ENCODE results near the gene SGCD.

DNA sequence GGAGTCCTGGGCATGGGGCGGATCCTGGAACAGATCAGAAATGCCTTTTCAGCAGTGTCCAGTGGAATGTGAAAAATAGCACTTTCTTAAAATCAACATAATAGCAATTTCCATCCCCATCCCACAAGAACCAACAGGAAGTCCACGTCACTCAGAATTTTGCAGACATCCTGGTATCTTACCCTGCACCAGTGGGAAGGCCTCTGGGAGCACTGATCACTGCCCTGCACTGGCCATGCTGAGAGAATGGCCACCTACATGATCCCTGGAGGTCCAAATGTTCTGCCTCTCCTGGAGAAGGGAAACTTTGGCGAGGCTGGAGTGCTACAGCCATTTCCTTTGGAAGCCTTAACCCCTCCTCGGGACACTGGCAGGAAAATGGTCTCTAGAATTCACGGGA, 173.8 kb downstream of the SGCD start:
- TF ChIP-seq, protein P1, sequence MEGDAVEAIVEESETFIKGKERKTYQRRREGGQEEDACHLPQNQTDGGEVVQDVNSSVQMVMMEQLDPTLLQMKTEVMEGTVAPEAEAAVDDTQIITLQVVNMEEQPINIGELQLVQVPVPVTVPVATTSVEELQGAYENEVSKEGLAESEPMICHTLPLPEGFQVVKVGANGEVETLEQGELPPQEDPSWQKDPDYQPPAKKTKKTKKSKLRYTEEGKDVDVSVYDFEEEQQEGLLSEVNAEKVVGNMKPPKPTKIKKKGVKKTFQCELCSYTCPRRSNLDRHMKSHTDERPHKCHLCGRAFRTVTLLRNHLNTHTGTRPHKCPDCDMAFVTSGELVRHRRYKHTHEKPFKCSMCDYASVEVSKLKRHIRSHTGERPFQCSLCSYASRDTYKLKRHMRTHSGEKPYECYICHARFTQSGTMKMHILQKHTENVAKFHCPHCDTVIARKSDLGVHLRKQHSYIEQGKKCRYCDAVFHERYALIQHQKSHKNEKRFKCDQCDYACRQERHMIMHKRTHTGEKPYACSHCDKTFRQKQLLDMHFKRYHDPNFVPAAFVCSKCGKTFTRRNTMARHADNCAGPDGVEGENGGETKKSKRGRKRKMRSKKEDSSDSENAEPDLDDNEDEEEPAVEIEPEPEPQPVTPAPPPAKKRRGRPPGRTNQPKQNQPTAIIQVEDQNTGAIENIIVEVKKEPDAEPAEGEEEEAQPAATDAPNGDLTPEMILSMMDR (IDR thresholded peaks at IDR 0.05) = no peak
- no peak for TF ChIP-seq EP300 (IDR thresholded peaks at IDR 0.05)
